A172 (cell line): ENCODE data around the gene OXSM. TPM values are rescaled to one million over a fixed set of nuclear protein-coding genes. Genes with fewer than 3 reads are reported as not detected.

ENCODE experiments used
- DNase-seq: peaks from one replicate; pipeline ENCODE4 v3.0.0-alpha.2; 2015; ENCODE audit warnings: low spot score
- total RNA-seq: library from RNA; depleted of rRNA; stranded (reverse); fragments of >200 nt; shearing (Covaris generic); gene quantifications from 2 replicates; pipeline ENCODE4 v1.2.3, GENCODE V29; 2014; rRNA removed

The OXSM gene
- total RNA-seq: 24.5 and 24.7 TPM in 2 replicates

DNA sequence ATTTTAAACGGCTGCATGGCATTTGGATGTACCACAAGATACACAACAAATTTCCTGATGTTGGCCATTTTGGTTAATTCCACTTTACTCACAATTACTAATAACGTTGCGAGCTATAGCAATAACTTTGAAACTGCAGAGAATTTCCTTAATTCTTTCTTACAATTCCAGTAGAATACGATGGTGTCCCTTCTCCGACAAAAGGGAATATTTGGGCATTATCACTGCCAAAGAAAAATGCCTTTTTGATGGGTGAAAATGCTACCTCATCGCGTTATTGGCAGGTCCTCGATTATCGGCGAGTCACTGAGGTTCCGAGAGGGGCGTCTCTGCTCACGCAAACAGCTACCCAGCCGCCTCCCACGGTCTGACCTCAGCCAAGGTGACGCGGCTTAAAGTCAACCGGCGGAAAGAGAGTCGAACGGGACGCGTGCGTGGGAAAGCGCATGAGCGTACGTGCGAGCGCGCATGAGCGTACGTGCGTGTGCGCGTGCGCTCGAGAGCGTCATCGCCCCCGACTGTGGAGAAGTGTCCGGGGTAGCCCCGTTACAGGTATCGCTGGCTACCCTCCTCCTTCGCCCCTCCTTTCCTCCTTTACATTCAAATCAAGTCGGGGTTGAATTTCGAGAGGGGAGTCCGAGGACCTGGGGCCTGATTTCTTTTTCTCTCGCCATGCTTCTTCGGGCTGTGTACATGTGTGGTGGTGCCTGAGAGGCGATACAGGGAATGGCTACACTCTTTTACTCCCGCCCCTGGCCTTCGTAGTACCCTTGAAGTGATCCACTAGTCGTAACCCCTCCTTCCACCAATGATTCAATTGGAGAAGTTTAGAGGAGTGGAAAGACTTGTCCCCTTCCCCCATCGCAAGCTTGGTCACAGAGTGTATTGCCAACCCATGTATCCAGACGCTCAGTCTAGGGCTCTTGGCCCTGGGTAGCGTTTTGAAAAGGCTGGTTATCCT, at the start of gene OXSM:
Gene OXSM, plus strand, starts transcription at position 495 of the 961 bp plus-strand sequence. CDS start 931 bp downstream, outside the sequence.
- DNase-seq: peak; percentile 71

DNA sequence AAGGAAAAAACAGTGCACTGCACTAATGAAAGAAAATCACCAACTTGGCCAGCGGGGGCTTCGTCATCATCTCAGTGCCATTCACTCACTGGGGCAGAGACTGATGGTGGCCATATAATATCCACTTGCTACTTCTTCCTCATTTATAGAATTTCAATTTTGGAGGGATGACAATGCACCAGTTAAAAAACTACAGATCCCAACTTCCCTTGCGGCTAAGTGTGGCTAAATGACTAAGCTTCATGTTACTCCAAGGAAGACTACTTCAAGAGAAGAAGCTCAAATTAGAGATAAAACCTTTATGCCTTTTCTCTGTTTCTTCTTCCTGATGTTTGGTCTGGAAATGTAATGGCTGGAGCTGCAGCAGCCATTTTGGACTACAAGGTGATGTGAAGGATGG, 45.4 kb upstream of the OXSM start:
- no peak for DNase-seq

DNA sequence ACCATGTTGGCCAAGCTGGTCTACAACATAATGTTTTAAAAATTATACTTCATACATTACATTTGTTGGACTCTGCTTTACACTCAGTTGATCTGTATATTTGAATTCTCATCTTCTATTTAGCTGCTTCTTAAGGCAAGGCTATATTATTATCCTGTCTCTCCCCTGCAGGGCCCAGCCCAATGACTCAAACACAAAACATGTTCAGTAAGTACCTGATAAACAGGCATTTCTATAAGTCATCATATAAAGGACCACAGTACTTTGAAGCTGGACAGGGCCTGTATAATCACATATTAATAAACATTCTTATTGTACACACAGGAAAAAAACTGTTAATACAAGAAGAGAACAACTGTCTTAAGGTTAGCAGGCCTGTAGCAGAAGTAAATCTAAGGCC, 42.9 kb upstream of the OXSM start:
- peak; percentile 9 for DNase-seq

DNA sequence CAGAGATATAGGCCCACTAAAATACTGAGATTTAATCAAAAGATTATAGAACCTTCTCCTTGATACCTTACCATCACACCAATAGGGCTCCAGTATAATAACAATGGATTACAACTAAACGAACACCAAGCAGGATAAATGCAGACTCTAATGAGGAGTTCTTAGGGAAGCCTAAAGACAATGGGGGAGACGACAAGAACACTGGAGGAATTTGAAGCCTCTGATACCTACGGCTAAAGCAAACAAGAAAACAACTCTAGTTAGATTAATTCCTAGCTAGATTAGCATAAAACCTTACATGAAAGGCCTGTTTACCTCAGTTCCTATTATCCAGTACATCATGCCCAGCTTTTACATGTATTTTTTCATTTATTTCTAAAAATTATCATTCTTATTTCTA, 41.7 kb upstream of the OXSM start:
- no peak for DNase-seq

DNA sequence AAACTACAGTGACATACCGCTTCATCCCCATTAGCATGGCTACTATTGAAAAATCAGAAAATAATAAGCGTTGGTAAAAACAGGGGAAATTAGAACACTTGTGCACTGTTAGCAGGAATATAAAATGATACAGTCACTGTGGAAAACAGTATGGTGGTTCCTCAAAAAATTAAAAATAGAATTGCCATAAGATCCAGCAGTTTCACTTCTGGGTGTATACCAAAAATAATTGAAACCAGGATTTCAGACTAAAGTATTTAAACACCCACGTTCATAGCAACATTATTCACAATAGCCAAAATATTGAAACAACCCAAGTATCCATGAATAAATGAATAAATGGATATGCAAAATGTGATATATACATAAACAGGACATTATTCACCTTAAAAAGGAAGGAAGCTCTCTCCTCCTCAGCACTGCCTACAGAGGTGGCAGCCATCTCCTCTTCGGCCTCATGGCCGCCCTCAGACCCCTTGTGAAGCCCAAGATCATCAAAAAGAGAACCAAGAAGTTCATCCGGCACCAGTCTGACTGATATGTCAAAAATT, 40.8 kb upstream of the OXSM start:
- no peak for DNase-seq

DNA sequence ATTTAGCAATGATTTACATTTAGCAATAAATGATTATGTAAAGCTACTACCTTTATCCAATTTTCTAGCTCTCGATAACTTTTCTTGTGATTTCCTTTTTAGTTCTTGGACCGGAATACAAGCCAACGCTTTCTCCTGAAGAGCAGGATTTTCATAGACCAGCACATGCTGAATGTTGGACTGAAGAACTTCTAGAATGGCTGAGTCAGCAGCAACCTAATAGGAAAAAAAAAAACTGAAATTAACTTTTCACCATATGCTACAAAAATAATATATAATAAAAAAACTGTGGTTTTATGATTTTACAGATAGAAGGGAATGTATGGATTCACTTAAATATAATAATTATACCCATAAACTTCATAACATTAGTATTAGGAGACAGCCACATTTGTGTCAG, 38.8 kb upstream of the OXSM start:
- no peak for DNase-seq

DNA sequence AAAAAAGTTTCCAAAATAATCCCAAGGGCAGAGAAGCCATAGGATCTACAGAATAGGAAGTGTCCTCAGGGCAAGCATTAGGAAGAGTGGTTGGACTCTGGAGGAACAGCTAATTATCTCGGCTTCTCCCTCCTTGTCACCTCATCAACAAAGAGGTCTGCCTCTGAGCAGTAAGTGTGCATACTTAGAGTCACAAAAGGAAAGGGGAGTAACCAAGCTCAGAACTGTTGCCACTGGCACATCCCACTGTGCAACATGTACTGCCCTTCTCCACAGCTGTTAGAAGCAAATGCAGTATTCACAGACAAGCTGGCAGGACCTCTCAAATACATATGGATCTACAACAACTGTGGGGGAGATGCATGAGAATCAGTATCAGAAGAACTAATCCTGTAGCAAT, 38.2 kb upstream of the OXSM start:
- no peak for DNase-seq

DNA sequence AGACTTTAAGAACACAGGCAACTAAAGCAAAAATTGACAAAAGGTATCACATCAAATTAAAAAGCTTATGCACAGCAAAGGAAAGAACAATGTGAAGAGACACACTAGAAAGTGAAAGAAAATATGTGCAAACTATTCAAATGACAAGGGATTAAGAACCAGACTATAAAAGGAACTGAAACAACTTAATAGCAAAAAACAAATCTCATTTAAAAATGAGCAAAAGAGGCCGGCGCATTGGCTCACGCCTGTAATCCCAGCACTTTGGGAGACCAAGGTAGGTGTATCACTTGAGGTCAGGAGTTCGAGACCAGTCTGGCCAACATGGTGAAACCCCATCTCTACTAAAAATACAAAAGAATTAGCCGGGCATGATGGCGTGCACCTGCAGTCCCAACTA, 21.0 kb upstream of the OXSM start:
- no peak for DNase-seq

DNA sequence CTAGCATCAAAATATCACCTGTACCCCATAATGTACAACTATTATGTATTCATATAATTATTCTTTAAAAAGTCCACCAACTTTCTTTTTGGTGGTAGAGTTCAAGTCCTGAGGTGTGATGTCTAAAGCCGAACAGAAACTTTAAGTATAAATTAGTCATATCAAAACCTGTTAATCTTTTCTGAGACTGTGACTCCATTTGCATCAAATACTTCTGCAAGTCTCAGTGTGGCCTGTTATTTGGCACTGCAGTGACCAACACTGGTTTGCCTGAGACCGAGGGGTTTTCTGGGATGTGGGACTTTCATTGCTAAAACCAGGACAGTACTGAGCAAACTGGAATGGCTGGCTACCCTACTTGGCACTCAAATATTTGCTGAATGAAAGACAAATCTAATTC, 14.0 kb upstream of the OXSM start:
- DNase-seq: no peak

DNA sequence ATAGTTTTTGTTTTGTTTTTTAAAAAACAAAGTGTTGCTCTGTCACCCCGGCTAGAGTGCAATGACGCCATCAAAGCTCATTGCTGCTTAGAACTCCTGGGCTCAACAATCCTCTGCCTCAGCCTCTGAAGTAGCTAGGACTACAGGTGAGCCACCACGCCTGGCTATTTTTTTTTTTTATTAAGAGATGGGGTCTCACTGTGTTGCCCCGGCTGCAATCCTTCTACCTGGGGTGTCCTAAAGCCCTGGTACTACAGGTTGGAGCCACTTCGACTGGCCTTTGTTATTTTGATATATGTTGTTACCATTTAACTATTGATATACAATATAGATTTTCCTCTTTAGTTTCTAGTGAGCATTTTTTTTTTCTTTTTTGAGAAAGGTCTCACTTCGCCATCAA, 9.3 kb upstream of the OXSM start:
- DNase-seq: no peak

DNA sequence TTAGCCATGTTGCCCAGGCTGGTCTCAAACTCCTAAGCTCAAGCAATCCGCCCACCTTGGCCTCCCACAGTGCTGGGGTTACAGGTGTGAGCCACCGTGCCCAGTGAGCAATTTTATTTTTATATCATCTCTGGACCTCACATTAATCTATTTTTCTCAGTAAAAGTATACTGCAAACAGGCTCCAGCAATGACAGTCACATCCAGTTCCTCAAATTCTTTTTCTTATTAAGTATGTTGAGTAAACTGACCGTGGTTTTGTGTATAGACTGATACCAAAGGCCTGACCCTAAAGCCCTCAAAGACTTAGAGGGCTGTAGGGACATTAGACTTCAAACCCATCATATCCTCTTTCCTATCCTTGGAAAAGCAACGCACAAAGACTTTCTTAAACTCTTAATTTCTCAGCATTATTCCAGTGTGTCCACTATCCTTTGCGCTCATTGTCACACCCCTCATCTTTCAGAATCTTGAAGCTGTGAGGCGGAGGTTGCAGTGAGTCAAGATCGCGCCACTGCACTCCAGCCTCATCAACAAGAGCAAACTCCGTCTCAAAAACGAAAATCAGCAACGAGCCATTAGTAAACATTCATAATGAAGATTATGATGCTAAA, 8.6 kb upstream of the OXSM start:
- no peak for DNase-seq

DNA sequence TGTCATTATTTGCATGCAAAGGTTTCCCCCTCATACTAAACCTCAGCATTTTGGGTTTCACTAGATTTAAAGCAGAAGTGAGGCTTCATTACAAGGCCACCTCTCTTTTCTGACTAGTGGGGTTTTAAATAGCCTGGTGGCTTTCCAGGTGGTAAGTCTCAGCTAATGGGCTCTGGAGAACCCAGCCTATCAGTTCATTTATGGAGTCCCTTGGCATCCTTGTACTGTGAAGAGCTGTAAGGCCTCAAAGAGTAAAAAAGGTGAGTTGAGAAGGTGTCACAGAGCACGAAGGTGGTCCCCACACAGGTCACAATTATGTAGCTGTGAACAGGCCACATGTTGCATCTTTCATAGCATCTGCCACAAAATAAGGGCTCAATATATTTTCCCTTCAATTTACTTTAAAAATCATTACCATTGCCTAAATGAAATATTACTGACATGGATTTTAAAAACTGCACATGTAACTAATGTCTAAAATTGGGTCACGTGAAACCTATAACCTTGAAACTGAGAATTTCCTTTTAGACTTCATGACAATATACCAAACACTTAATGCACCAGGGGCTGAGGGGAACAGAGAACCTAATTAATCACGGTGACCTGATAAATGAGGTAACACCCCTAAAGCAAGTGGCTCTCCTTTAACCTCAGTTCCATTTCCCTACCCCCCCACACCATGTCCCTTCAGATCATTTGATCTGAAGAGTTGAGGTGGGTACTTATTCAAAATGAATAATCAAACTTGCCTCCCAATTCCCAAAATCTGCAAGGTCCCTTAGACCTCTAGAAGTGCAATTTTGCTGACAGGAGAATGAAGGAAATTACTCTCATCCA, 7.9 kb upstream of the OXSM start:
- no peak for DNase-seq

DNA sequence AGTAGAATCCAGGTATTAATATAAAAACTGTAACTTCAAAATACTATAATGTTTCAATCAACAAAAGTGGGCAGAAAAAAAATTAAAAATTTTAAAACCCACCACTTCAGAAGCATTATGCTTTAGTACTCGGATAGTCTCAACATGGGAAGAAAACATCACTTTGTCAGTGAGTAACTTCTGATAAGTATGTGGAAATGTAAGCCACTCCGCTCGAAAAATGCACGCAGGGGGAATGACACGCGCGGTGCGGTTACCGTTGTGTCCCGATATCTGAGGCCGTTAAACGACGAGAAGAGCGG, 7.3 kb upstream of the OXSM start:
- DNase-seq: no peak

DNA sequence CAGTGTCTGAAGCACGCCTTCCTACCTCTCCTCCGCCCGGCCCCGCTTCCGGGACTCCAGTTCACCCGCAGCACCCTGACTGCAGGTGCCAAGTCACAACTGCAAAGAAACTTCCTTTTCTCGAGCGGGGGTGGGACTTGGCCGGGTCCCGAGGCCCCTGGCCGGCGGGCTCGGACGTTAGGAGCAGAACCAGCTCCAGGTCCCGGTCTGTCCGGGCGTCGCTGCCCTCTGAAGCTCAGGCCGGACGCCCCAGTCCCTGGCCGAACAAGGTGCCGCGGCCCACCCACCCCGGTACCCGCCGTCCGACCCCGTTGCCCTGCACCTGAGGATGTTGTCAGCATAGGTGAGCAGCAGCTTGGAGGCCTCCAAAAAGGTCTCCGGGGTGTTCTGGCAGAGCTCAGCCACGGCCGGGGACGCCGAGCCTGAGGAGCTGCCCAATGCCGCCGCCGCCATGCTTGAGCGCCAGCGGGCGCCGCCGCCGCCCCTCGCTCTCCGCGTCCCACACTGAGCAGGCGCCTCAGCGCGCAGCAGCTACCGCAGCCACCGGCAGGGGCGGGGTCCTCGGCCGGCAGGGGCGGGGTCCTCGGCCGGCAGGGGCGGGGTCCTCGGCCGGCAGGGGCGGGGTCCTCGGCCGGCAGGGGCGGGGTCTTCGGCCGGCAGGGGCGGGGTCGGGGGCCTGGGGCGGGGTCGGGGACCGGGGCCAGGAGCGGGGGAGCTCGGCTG, 6.8 kb upstream of the OXSM start, which contains the start of gene NGLY1:
Gene NGLY1, minus strand, starts transcription at position 506 of the 723 bp plus-strand sequence. Its CDS starts 53 bp downstream, at position 453.
- peak; percentile 65 for DNase-seq

DNA sequence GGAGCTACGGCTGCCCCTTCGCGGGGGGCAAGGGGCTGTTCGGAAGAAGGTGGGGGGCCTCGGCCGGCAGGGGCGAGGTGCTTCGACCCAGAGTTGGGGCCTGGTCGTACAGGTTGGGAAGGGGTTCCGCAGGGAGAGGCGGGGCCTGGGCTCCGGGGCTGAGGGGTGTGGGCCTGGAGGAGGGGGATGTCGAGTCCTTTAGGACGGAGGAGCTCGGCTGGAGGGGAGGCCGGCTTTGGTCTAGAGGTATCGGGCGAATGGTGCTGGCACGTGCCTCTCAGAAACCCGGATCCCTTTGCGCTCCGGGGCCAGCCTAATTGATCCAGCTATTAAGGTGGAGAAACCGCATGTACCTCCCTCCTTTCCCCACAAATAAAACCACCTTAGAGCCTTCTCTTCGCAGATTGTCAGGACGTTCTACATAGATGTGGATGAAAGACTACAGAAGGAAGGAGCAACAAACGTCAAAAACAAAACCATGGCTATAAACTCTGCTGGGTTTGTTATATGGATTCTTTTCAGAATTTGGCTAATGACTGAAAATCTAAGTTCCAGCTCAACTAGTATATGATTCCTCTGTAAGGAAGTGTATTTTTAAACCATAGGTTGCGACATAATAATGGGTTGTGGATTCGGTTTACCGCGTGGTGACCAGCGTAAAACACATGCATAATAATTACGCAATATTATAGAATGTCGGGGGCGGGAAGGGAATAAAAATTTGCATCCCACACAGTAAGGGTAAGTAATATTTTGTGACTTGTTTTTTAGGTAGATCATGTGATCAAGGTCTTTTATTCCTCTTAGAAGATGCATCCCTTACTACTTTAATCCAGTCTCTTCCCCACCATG, 6.0 kb upstream of the OXSM start:
- DNase-seq: peak; percentile 29

DNA sequence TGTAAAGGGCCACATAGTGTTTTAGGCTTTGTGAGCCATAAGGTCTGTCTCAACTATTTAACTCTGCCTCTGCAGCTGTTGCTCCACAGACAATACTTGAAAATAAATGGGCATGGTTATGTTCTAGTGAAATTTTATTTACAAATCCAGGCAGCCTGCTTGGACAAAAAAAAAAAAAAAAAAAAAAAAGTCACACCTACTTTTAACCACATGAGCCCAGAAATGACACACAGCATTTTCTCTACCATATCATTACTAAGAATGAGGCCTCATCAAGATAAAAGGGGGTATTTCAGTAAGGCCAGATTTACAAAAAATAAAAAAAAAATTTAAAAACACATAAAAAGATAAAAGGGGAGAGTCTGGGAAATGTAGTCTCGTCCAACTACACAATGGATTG, 4.9 kb upstream of the OXSM start:
- DNase-seq: no peak

DNA sequence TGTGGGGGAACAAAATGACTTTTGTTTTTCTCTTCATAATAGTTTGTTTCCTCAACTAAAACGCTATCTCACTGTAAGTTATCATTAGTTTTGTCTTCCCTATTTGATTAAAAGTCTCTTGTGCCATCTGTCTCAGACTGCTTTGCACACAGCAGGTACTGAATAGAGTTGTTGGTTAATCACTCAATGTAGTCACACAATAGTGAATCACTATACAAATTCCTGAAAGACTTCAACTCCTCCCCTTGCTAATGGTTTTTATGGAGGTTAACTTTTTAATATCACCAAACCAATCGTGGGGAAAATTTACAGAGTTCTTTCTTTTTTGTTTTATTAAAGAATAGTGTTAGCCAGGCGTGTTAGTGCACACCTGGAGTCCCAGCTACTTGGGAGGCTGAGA, 4.1 kb upstream of the OXSM start:
- no peak for DNase-seq

DNA sequence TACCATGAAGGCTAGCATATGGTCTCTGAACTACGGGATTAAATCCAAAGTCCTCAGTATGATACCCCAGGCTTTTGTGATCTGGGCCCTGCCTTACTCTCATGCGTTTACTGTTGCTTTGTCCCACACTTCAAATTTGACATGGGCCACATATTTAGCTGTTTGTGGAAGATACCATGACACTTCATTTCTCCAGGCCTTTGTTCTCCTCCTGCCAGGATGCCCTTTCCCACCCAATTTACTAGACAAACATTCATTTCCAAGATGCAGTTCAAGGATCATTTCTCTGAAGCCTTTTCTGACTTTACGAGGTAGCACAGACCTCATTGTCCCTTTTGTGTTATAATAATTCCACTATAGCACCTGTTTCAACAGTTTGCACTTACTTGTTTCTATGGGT, 2.2 kb upstream of the OXSM start:
- no peak for DNase-seq

DNA sequence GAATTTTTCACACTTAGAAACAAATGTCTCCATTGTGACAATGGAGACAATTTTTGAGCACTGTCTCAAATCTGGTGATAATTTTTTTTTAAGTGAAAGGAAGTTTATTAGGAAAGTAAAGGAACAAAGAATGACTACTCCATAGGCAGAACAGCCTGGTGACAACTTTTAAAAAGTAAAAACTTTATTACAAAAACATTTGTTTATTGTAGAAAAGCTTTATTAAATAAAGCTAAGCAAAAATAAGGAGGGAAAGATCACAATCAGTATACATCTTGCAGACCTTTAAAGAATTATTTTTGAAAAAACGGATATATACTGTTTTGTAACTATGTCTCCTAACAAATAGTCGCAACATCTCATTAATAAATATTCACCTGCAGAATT, 688 bp upstream of the OXSM start:
- no peak for DNase-seq

DNA sequence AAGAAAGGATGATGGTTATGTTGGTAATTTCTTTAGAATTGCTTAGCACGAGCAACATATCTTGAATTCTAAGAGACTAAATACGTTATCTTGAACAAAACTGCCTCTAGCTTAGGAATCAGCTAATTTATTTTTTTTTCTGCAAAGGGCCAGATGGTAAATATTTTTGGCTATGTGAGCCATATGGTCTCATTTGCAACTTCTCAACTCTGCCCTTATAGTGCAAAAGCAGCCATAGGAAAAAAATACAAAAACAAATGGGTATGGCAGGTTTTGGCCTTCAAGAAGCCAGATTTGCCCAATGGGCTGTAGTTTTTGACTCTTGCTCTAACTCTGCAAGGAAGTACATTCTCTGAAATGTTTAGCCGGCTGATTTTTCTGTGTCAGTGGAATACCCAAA, 11.9 kb downstream of the OXSM start:
- no peak for DNase-seq

DNA sequence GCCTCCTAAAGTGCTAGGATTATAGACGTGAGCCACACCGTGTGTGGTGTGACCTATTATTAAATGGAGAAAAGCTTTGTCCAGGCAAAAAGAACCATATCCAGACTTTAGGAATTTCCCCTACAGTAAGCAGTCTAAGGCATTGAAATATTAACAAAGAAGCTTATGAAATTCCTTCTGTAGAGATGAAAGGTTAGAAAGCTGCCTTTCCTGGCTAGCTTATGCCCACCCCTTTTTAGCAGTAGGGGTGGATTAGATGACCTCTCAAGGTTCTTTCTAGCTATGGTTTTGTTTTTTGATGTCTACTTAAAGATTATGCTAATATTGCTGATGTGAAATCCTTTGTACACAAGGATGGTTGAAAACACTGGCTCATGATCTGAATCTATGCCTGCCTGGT, 13.9 kb downstream of the OXSM start:
- no peak for DNase-seq
